Measurements from ENCODE around the gene TRPV4.

The TRPV4 gene

GRCh38 chr12:109827566-109828550 lies 5.3 kb downstream of the TRPV4 start:
- peak; percentile 36 for DNase-seq

GRCh38 chr12:109827080-109827479 lies 6.1 kb downstream of the TRPV4 start:
- DNase-seq, result no peak

GRCh38 chr12:109824731-109825130 lies 8.5 kb downstream of the TRPV4 start:
- DNase-seq, result no peak

- no peak for DNase-seq
Observed at GRCh38 chr12:109822951-109823411, 10.2 kb downstream of the TRPV4 start.

GRCh38 chr12:109822416-109822815 lies 10.8 kb downstream of the TRPV4 start:
- no peak for DNase-seq

GRCh38 chr12:109821968-109822367 lies 11.2 kb downstream of the TRPV4 start:
- no peak for DNase-seq

- DNase-seq, result no peak
Observed at GRCh38 chr12:109820816-109821381, 12.3 kb downstream of the TRPV4 start.

- no peak for DNase-seq
Observed at GRCh38 chr12:109818905-109819500, 14.2 kb downstream of the TRPV4 start.

GRCh38 chr12:109818253-109818652 lies 14.9 kb downstream of the TRPV4 start:
- no peak for DNase-seq

GRCh38 chr12:109817627-109818231 lies 15.5 kb downstream of the TRPV4 start:
- no peak for DNase-seq

- DNase-seq, result no peak
Observed at GRCh38 chr12:109816870-109817269, 16.3 kb downstream of the TRPV4 start.

- DNase-seq, result no peak
Observed at GRCh38 chr12:109815757-109816617, 17.2 kb downstream of the TRPV4 start.

- no peak for DNase-seq
Observed at GRCh38 chr12:109815225-109815624, 18.0 kb downstream of the TRPV4 start.

GRCh38 chr12:109814600-109815150 lies 18.5 kb downstream of the TRPV4 start:
- no peak for DNase-seq

- no peak for DNase-seq
Observed at GRCh38 chr12:109813810-109814416, 19.3 kb downstream of the TRPV4 start.

GRCh38 chr12:109811624-109811995 lies 21.6 kb downstream of the TRPV4 start:
- no peak for DNase-seq

- DNase-seq, result no peak
Observed at GRCh38 chr12:109810954-109811623, 22.1 kb downstream of the TRPV4 start.

- no peak for DNase-seq
Observed at GRCh38 chr12:109808876-109809646, 24.1 kb downstream of the TRPV4 start.

GRCh38 chr12:109807954-109808643 lies 25.1 kb downstream of the TRPV4 start:
- no peak for DNase-seq
